ENCODE results near the gene RPL3.

DNA sequence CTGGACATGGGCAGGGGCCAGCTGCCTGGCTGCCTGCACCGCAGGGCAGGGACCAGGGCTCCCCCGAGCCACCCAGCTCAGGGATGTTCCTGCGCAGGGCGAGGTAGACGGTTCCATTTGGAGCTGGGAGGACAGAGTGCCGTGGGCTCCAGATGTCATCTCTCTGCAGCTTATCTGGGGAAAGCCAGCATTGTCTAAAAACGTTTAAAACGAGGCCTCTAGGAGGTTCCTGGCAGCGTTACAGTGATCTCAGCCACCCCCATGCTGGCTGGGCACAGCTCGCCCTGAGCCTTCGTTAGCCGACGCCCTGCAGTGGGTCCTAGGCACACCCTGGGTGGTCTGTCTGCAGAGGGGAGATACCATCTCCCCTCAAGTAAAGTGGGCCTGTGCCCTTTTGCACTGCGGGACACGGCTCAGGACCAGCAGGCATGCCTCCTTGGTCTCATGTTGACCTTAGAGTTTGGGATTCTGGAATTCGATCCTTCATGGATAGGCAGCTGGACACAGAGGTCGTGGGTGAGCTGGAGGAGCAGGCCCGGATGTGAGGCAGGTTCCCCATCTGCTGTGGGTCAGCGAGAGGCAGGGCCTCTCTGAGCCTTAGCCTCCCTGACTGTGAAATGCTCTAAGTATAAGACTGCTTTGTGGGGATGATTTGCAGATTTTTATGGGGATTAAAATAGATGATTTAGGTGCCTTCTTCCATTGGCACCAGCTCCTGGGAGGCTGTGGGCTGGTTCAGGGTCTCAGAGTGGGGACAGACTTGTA, 44.5 kb upstream of the RPL3 start:
- TF ChIP-seq ARNT (IDR thresholded peaks at IDR 0.05) = no peak
- no peak for TF ChIP-seq BHLHE40 (IDR thresholded peaks at IDR 0.05; ENCODE audit: borderline replicate concordance)
- TF ChIP-seq ELF4 (IDR thresholded peaks at IDR 0.05) = no peak
- TF ChIP-seq SP1 (IDR thresholded peaks at IDR 0.05) = no peak

All from HEK293T (cell line).